PC-9 (cell line): ENCODE data around the gene PAIP1. TPM values are rescaled to one million over a fixed set of nuclear protein-coding genes. Genes with fewer than 3 reads are reported as not detected.

Experiments used
- BruUV-seq: library from RNA; stranded (reverse); fragments of 400-500 nt; replicated peaks from 2 replicates; lab custom pipeline; 2021; lab: Mats Ljungman, UMichigan
- CTCF ChIA-PET: fragments of 300-600 bp; sonication (Branson Sonifier 250); formaldehyde crosslinking; loops from one replicate; lab custom pipeline; 2022; ENCODE audit warnings: antibody characterized with exemption; lab: Charles Lee
- POLR2A ChIA-PET: fragments of 300-600 bp; sonication (Branson Sonifier 250); formaldehyde crosslinking; loops from one replicate; lab custom pipeline; 2022; ENCODE audit warnings: antibody characterized with exemption; ENCODE audit not compliant: unreplicated experiment; lab: Charles Lee
- DNase-seq, 2 experiments: peaks; one replicate each; pipeline versions ENCODE4 v3.0.0 to v3.0.0-alpha.2; 2015 to 2022; ENCODE audit warnings: mixed read lengths in 1 of 2
- H2AFZ ChIP-seq: fragments of 200-600 bp; sonication (generic); 2 replicates; pipeline ENCODE4 v1.8.1; 2017; ENCODE audit warnings: antibody characterized with exemption
- H3F3A ChIP-seq: fragments of 200-600 bp; sonication (generic); 2 replicates; pipeline ENCODE4 v1.8.1; 2017; ENCODE audit warnings: antibody characterized with exemption, mild to moderate bottlenecking, low read depth; ENCODE audit not compliant: insufficient read depth
- H3K27ac ChIP-seq: fragments of 200-600 bp; sonication (generic); 2 replicates; pipeline ENCODE4 v1.6.1; 2016; ENCODE audit warnings: mixed run types
- H3K27me3 ChIP-seq: fragments of 200-600 bp; sonication (generic); 2 replicates; pipeline ENCODE4 v1.6.1; 2016; ENCODE audit warnings: low read depth, mixed run types; ENCODE audit not compliant: insufficient read depth
- H3K36me3 ChIP-seq: fragments of 200-600 bp; sonication (generic); 2 replicates; pipeline ENCODE4 v1.6.1; 2016; ENCODE audit warnings: low read depth, mixed run types
- H3K4me1 ChIP-seq: fragments of 200-600 bp; sonication (generic); replicated peaks from 2 replicates; pipeline ENCODE4 v1.6.1; 2016; ENCODE audit warnings: mixed run types; ENCODE audit not compliant: insufficient read depth
- H3K4me2 ChIP-seq: fragments of 200-600 bp; sonication (generic); 2 replicates; pipeline ENCODE4 v1.6.1; 2017; ENCODE audit warnings: mixed run types
- H3K4me3 ChIP-seq: fragments of 200-600 bp; sonication (generic); 2 replicates; pipeline ENCODE4 v1.6.1; 2016; ENCODE audit warnings: mixed run types
- H3K79me2 ChIP-seq: fragments of 200-600 bp; sonication (generic); 2 replicates; pipeline ENCODE4 v1.6.1; 2017; ENCODE audit warnings: low read depth, mixed run types
- H3K9me2 ChIP-seq: fragments of 200-600 bp; sonication (generic); 2 replicates; pipeline ENCODE4 v1.8.1; 2017; ENCODE audit warnings: mild to moderate bottlenecking; ENCODE audit not compliant: insufficient read depth
- H3K9me3 ChIP-seq: fragments of 200-600 bp; sonication (generic); 2 replicates; pipeline ENCODE4 v1.8.1; 2016; ENCODE audit warnings: low read depth; ENCODE audit not compliant: insufficient read depth
- H4K20me1 ChIP-seq: fragments of 200-600 bp; sonication (generic); 2 replicates; pipeline ENCODE4 v1.8.1; 2017; ENCODE audit not compliant: insufficient read depth
- EZH2 ChIP-seq: fragments of 200-600 bp; sonication (generic); IDR thresholded peaks from 2 replicates; pipeline ENCODE4 v1.8.0; 2017; ENCODE audit warnings: antibody characterized with exemption, low read depth
- intact Hi-C: fragments of 100-400 bp; cut with micrococcal nuclease; formaldehyde crosslinking; loops from one replicate; pipeline ENCODE4 v1.10.0; 2022; ENCODE audit not compliant: unreplicated experiment
- total RNA-seq: library from RNA; stranded (reverse); gene quantifications from 2 replicates; pipeline ENCODE4 v1.2.3, GENCODE V29; 2021
- TF ChIP-seq, protein P1 (sequence below): fragments of 200-600 bp; sonication (generic); conservative IDR thresholded peaks from 2 replicates; pipeline ENCODE4 v1.6.1; 2017; ENCODE audit warnings: mixed run types, antibody characterized with exemption, mild to moderate bottlenecking, moderate library complexity

Gene PAIP1
- total RNA-seq, 1 experiment from 2014 or later = 191 TPM

DNA sequence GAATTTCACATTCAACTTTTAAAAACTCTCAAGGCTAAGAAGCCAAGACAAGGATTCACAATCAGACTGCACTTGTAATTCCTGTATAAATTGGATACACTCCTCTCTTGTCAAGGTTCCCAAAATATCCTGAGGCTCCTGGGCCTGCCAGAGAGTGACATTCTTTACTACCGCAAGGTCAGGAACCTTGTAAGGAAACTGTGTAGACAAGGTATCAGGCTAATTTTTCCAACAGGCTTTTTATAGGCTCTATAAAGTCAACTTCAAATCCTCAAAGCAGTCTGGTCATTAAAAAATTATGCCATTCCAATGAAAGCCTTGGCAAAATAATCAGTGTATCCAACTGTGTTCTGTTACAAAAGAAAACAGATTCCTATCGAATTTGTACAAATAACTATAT lies 15.5 kb upstream of the PAIP1 start:
- Histone ChIP-seq H3K79me2 (no peaks in the 10 kb centered on the region), H3F3A (no peaks in the 10 kb centered on the region), H4K20me1 (no peaks in the 10 kb centered on the region), H3K4me1 (no peaks in the 10 kb centered on the region), H2AFZ (no peak overlapping the region), H3K9me2 (peaks cover 4% of the 10 kb centered on the region; the same call in 1 of the 2 replicates), H3K9me3 (no peaks in the 10 kb centered on the region), H3K27ac (no peak overlapping the region), H3K36me3 (no peaks in the 10 kb centered on the region), H3K4me2 (no peak overlapping the region), H3K27me3 (no peaks in the 10 kb centered on the region), H3K4me3 (no peak overlapping the region)
- BruUV-seq = no TSS peak
- POLR2A ChIA-PET = no interaction called here
- DNase-seq = no peak
- intact Hi-C loops = no loop called here
- CTCF ChIA-PET = no interaction called here
- TF ChIP-seq, protein P1, sequence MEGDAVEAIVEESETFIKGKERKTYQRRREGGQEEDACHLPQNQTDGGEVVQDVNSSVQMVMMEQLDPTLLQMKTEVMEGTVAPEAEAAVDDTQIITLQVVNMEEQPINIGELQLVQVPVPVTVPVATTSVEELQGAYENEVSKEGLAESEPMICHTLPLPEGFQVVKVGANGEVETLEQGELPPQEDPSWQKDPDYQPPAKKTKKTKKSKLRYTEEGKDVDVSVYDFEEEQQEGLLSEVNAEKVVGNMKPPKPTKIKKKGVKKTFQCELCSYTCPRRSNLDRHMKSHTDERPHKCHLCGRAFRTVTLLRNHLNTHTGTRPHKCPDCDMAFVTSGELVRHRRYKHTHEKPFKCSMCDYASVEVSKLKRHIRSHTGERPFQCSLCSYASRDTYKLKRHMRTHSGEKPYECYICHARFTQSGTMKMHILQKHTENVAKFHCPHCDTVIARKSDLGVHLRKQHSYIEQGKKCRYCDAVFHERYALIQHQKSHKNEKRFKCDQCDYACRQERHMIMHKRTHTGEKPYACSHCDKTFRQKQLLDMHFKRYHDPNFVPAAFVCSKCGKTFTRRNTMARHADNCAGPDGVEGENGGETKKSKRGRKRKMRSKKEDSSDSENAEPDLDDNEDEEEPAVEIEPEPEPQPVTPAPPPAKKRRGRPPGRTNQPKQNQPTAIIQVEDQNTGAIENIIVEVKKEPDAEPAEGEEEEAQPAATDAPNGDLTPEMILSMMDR = no peak

DNA sequence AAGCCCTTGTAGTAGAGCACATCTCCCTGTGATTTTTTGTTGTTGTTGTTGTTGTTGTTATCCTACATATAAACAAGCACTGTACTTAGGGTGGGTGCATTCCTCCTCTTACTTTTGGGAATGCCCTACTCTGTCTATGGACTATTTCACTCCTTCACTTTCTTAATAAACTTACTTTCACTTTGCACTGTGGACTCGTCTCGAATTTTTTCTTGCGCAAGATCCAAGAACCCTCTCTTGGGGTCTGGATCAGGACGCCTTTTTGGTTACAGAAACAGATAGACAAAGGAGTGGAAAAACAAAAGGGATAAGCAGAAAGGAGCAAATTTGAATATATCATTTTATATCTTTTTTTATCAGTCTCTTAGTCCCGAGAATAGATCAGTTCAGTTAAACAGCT lies 14.4 kb upstream of the PAIP1 start:
- no peaks in the 10 kb centered on the region for H3K9me3 ChIP-seq
- H3F3A ChIP-seq = no peaks in the 10 kb centered on the region
- POLR2A ChIA-PET = no interaction called here
- no TSS peak for BruUV-seq
- H4K20me1 ChIP-seq = no peaks in the 10 kb centered on the region
- intact Hi-C loops = no loop called here
- no peak overlapping the region for H3K4me2 ChIP-seq
- H3K27me3 ChIP-seq = no peaks in the 10 kb centered on the region
- no peaks in the 10 kb centered on the region for H3K4me1 ChIP-seq
- H2AFZ ChIP-seq = no peak overlapping the region
- peaks cover 4% of the 10 kb centered on the region; the same call in 1 of the 2 replicates for H3K9me2 ChIP-seq
- no peaks in the 10 kb centered on the region for H3K36me3 ChIP-seq
- H3K4me3 ChIP-seq = no peak overlapping the region
- no peak for TF ChIP-seq EZH2
- TF ChIP-seq, protein P1 = no peak
- H3K79me2 ChIP-seq = no peaks in the 10 kb centered on the region
- DNase-seq = no peak
- no peak overlapping the region for H3K27ac ChIP-seq
- CTCF ChIA-PET = no interaction called here

DNA sequence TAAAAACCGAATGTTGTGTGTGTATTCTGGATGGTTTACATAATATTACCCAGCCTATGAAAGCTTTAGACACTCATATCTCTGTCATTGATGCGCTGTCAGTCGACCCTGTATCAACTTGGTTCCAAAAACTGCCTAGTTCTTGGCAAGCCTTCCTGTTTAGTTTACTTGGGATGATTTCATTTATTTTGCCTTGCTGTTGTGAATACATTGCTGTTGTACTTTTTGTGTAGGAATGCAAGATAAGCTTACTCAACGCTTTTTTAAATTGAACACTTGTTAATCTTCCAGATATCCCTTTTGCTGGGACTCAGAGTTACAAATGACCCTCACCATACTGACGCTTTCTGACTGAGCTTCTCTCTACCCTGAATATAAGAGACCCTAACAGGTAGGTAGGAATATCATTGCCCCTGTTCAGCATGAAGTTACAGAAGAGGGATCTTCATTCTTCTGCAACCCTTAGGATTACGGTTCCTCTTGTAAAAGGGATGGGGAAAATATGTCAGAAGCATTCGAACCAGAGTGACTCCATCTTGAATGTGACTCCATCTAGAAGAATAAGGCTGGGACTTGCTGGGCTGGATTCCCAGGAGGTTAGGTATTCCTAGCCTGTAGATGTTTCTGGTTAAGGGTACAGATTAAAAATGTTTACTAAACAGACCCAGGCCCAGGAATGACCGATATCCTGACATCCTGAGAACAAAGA lies 13.7 kb upstream of the PAIP1 start:
- Histone ChIP-seq H3F3A (no peaks in the 10 kb centered on the region), H3K27me3 (no peaks in the 10 kb centered on the region), H2AFZ (no peak overlapping the region), H3K4me2 (no peak overlapping the region), H3K9me2 (peaks cover 4% of the 10 kb centered on the region; the same call in 1 of the 2 replicates), H3K36me3 (no peaks in the 10 kb centered on the region), H4K20me1 (no peaks in the 10 kb centered on the region), H3K4me3 (no peak overlapping the region), H3K27ac (no peak overlapping the region), H3K4me1 (no peaks in the 10 kb centered on the region), H3K9me3 (no peaks in the 10 kb centered on the region), H3K79me2 (no peaks in the 10 kb centered on the region)
- BruUV-seq = no TSS peak
- DNase-seq = no peak
- ChIA-PET CTCF (no interaction called here), POLR2A (no interaction called here)
- intact Hi-C loops = no loop called here
- TF ChIP-seq, protein P1 = no peak
- no peak for TF ChIP-seq EZH2
